CD4-positive, CD25-positive, alpha-beta regulatory T cell (primary cell): ENCODE data around the gene TMEM106B. TPM values are rescaled to one million over a fixed set of nuclear protein-coding genes. Genes with fewer than 3 reads are reported as not detected.
A peak's percentile ranks its signal among the peaks of the same experiment; 100 is the strongest.
"Not testable (repeated sequence)": the region's sequence is repeated elsewhere in the genome, so short reads cannot be mapped to it uniquely, and the experiment has no call there.

ENCODE experiments used
- ATAC-seq, 2 donors: fragments of 150-1000 bp; cut with Tn5 transposase; one replicate each; pipeline ENCODE4 v1.10.0; 2021; ENCODE audit warnings: low read depth in 2 of 2, moderate number of reproducible peaks in 2 of 2, moderate library complexity in 1 of 2
- DNase-seq, 3 donors: peaks; one replicate each; pipeline versions ENCODE4 v3.0.0 to v3.0.0-alpha.2; 2012 to 2022; ENCODE audit warnings: mixed read lengths in 1 of 3
- H3K27ac ChIP-seq: one replicate; pipeline ENCODE4 v1.7.0; 2013; ENCODE audit warnings: mild to moderate bottlenecking, low read length; ENCODE audit not compliant: insufficient read depth, poor library complexity, severe bottlenecking
- H3K27me3 ChIP-seq: one replicate; pipeline ENCODE4 v1.7.0; 2013; ENCODE audit warnings: low read length; ENCODE audit not compliant: control insufficient read depth, insufficient read depth
- H3K36me3 ChIP-seq: one replicate; pipeline ENCODE4 v1.7.0; 2013; ENCODE audit warnings: mild to moderate bottlenecking, low read length, moderate library complexity; ENCODE audit not compliant: control insufficient read depth, insufficient read depth
- H3K4me1 ChIP-seq: 2 replicates; pipeline ENCODE4 v1.7.0; 2013; ENCODE audit warnings: mild to moderate bottlenecking, low read length; ENCODE audit not compliant: insufficient read depth, control insufficient read depth, poor library complexity, severe bottlenecking
- H3K4me3 ChIP-seq: one replicate; pipeline ENCODE4 v1.7.0; 2013; ENCODE audit warnings: low read depth, mild to moderate bottlenecking, low read length, moderate library complexity
- H3K9me3 ChIP-seq, 2 experiments: 1 replicate in 1 of 2; 2 replicates in 1 of 2; pipeline ENCODE4 v1.7.0; 2013; ENCODE audit warnings: low read length in 2 of 2, mild to moderate bottlenecking in 1 of 2, moderate library complexity in 1 of 2; ENCODE audit not compliant: control insufficient read depth in 2 of 2
- H3K27ac Mint-ChIP-seq, 3 donors: one replicate each; pipeline ENCODE4 v1.8.0; 2020 to 2022; ENCODE audit warnings: mild to moderate bottlenecking in 3 of 3, mixed read lengths in 3 of 3, moderate library complexity in 2 of 3
- H3K27me3 Mint-ChIP-seq: one replicate; pipeline ENCODE4 v1.8.0; 2022; ENCODE audit warnings: mild to moderate bottlenecking, mixed read lengths
- H3K36me3 Mint-ChIP-seq: one replicate; pipeline ENCODE4 v1.8.0; 2020; ENCODE audit warnings: mixed read lengths
- H3K4me1 Mint-ChIP-seq, 4 donors: one replicate each; pipeline ENCODE4 v1.8.0; 2020 to 2022; ENCODE audit warnings: mixed read lengths in 4 of 4, mild to moderate bottlenecking in 1 of 4
- H3K4me3 Mint-ChIP-seq, 4 donors: one replicate each; pipeline ENCODE4 v1.8.0; 2020 to 2022; ENCODE audit warnings: mild to moderate bottlenecking in 4 of 4, mixed read lengths in 4 of 4, moderate library complexity in 3 of 4
- H3K9me3 Mint-ChIP-seq, 7 donors: one replicate each; pipeline ENCODE4 v1.8.0; 2020 to 2022; ENCODE audit warnings: mixed read lengths in 7 of 7, mild to moderate bottlenecking in 3 of 7, moderate library complexity in 2 of 7
- polyA plus RNA-seq, 4 donors: library from polyadenylated mRNA; unstranded; fragments of 300-500 nt; fragmentation: Illumina TruSeq; gene quantifications; one replicate each; pipeline ENCODE4 v1.2.3, GENCODE V29; 2021
- total RNA-seq: library from RNA; stranded (reverse); gene quantifications from one replicate; pipeline ENCODE4 v1.2.3, GENCODE V29; 2022

TMEM106B gene
- 19.0 TPM for total RNA-seq
- 10 to 100 TPM; 35.9 to 43.8 (median 36.4) TPM for polyA plus RNA-seq

GRCh38 chr7:12211054-12211710 lies at the start of gene TMEM106B:
TSS of gene TMEM106B (plus strand) at chr7:12211294. CDS start at chr7:12214811, 3,517 bp downstream.
- Mint-ChIP-seq H3K27me3 (peaks cover 36% of the 10 kb centered on the region), H3K27ac (peak within 1 kb of the TSS; percentile 99 to 100 (median 99)), H3K4me1 (peaks cover 25 to 39% (median 35%) of the 10 kb centered on the region in 4 donors), H3K9me3 (no peaks in the 10 kb centered on the region), H3K4me3 (peak within 1 kb of the TSS; percentile 93 to 99 (median 98)), H3K36me3 (peaks cover 8% of the 10 kb centered on the region)
- Histone ChIP-seq H3K27ac (peak within 1 kb of the TSS; percentile 96), H3K4me1 (peaks cover 32% of the 10 kb centered on the region), H3K9me3 (no peaks in the 10 kb centered on the region), H3K27me3 (peaks cover 12% of the 10 kb centered on the region), H3K36me3 (peaks cover 9% of the 10 kb centered on the region), H3K4me3 (peak within 1 kb of the TSS; percentile 96)
- ATAC-seq (peak; percentile 89 to 93), DNase-seq (peak; percentile 95 to 97 (median 95))

- no peak overlapping the region for H3K4me3 Mint-ChIP-seq
- Histone ChIP-seq H3K27me3 (no peaks in the 10 kb centered on the region), H3K36me3 (no peaks in the 10 kb centered on the region), H3K27ac (no peak overlapping the region), H3K4me1 (no peaks in the 10 kb centered on the region), H3K9me3 (no peaks in the 10 kb centered on the region), H3K4me3 (no peak overlapping the region)
- DNase-seq (no peak), ATAC-seq (no peak)
- H3K9me3 Mint-ChIP-seq: peaks cover 0 to 11% (median 3%) of the 10 kb centered on the region in 7 donors
- H3K27ac Mint-ChIP-seq: no peak overlapping the region
- H3K36me3 Mint-ChIP-seq: no peaks in the 10 kb centered on the region
- H3K4me1 Mint-ChIP-seq: no peaks in the 10 kb centered on the region
- H3K27me3 Mint-ChIP-seq: peaks cover under 1% of the 10 kb centered on the region
These were observed 48.5 kb upstream of the TMEM106B start for GRCh38 chr7:12162415-12163113.

DNA sequence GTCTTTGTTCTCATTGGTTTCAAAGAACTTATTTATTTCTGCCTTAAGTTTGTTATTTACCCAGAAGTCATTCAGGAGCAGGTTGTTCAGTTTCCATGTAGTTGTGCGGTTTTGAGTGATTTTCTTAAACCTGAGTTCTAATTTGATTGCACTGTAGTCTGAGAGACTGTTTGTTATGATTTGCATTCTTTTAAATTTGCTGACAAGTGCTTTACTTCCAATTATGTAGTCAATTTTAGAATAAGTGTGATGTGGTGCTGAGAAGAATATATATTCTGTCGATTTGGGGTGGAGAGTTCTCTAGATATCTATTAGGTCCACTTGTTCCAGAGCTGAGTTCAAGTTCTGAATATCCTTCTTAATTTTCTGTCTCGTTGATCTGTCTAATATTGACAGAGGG lies 43.0 kb upstream of the TMEM106B start:
- H3K27ac ChIP-seq, H3K27me3 Mint-ChIP-seq, H3K27me3 ChIP-seq, ATAC-seq, H3K9me3 ChIP-seq, H3K4me3 ChIP-seq, DNase-seq, H3K36me3 Mint-ChIP-seq, H3K36me3 ChIP-seq, H3K4me3 Mint-ChIP-seq, H3K27ac Mint-ChIP-seq: not testable (repeated sequence)
- peaks cover 5 to 31% (median 9%) of the 10 kb centered on the region in 7 donors for H3K9me3 Mint-ChIP-seq
- H3K4me1 ChIP-seq: peaks cover 10% of the 10 kb centered on the region
- H3K4me1 Mint-ChIP-seq: peaks cover 0 to 16% (median 3%) of the 10 kb centered on the region in 4 donors

DNA sequence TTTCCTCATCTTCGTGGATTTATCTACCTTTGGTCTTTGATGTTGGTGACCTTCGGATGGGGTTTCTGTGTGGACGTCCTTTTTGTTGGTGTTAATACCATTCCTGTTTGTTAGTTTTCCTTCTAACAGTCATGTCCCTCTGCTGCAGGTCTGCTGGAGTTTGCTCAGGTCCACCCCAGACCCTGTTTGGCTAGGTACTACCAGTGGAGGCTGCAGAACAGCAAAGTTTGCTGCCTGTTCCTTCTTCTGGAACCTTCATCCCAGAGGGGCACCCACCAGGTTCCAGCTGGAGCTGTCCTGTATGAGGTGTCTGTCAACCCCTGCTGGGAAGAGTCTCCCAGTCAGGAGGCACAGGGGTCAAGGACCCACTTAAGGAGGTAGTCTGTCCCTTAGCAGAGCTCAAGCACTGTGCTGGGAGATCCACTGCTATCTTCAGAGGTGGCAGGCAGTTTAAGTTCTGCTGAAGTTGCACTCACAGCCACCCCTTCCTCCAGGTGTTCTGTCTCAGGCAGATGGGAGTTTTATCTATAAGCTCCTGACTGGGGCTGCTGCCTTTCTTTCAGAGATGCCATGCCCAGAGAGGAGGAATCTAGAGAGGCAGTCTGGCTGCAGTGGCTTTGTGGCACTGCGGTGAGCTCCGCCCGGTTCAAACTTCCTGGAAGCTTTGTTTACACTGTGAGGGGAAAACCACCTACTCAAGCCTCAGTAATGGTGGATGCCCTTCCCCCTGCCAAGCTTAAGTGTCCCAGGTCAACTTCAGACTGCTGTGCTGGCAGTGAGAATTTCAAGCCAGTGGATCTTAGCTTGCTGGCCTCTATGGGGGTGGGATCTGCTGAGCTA lies 40.9 kb upstream of the TMEM106B start:
- Mint-ChIP-seq H3K4me1 (peaks cover 0 to 16% (median 3%) of the 10 kb centered on the region in 4 donors), H3K27ac (peak overlapping the region in 2 of 3 donors; percentile 29 to 74), H3K9me3 (peaks cover 5 to 31% (median 9%) of the 10 kb centered on the region in 7 donors), H3K4me3 (peak overlapping the region in 3 of 4 donors; percentile 4 to 8 (median 6))
- peaks cover 10% of the 10 kb centered on the region for H3K4me1 ChIP-seq
- not testable (repeated sequence) for H3K36me3 ChIP-seq, H3K36me3 Mint-ChIP-seq, H3K27me3 Mint-ChIP-seq, H3K27ac ChIP-seq, H3K4me3 ChIP-seq, H3K27me3 ChIP-seq, H3K9me3 ChIP-seq
- ATAC-seq (peak; percentile 50), DNase-seq (peak in 2 of 3 donors; percentile 3 to 43)

DNA sequence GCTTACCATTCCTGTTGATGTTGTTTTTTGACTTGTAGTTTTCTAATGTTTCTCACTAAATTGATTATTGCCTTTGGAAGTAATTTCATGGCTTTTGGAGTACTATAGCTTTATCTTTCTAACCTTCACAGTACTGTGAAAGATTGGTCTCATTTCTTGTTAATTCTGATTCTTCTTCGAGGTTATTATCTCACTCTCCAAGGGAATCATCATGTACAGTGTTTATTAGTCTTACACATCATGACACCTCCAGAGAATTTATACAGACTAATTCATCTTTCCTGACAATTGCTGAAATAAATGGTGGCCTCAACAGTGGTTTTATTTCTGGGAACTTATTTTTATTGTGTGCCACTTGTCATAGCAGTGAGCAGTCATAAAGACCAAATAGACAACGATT lies 37.4 kb upstream of the TMEM106B start:
- H3K27ac Mint-ChIP-seq: no peak overlapping the region
- no peak overlapping the region for H3K4me3 Mint-ChIP-seq
- no peak for DNase-seq
- H3K27me3 Mint-ChIP-seq: no peaks in the 10 kb centered on the region
- no peak for ATAC-seq
- no peak overlapping the region for H3K4me3 ChIP-seq
- no peaks in the 10 kb centered on the region for H3K36me3 Mint-ChIP-seq
- peaks cover 9% of the 10 kb centered on the region for H3K27me3 ChIP-seq
- no peaks in the 10 kb centered on the region for H3K36me3 ChIP-seq
- H3K9me3 ChIP-seq: no peaks in the 10 kb centered on the region
- H3K4me1 ChIP-seq: peaks cover 10% of the 10 kb centered on the region
- H3K27ac ChIP-seq: no peak overlapping the region
- peaks cover 0 to 16% (median 1%) of the 10 kb centered on the region in 4 donors for H3K4me1 Mint-ChIP-seq
- H3K9me3 Mint-ChIP-seq: peaks cover 0 to 12% (median 5%) of the 10 kb centered on the region in 7 donors

DNA sequence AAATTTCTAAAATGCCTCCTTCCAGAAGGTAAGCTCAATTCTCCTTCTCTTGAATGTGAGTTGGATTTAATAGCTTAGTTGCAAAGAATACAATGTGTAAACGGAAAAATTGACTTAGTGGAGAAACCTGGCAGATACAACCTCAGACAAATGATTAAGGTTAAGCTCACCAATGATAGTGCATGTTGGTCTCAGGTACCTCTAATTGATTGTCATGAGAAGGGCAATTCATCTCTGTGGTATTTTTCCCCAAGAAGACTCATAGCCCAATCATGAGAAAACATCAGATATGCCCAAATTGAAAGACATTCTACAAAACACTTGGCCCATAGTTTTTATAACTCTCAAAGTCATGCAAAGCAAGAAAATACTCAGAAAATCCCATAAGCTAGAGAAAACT lies 36.2 kb upstream of the TMEM106B start:
- Mint-ChIP-seq H3K9me3 (peaks cover 0 to 5% (median 0%) of the 10 kb centered on the region in 7 donors), H3K27ac (no peak overlapping the region)

GRCh38 chr7:12178317-12178716 lies 32.8 kb upstream of the TMEM106B start:
- peaks cover 10% of the 10 kb centered on the region for H3K27me3 ChIP-seq
- Mint-ChIP-seq H3K36me3 (no peaks in the 10 kb centered on the region), H3K9me3 (no peaks in the 10 kb centered on the region), H3K27ac (no peak overlapping the region), H3K27me3 (no peaks in the 10 kb centered on the region), H3K4me1 (no peaks in the 10 kb centered on the region), H3K4me3 (no peak overlapping the region)
- no peak for ATAC-seq
- H3K4me1 ChIP-seq: no peaks in the 10 kb centered on the region
- no peak overlapping the region for H3K4me3 ChIP-seq
- no peaks in the 10 kb centered on the region for H3K36me3 ChIP-seq
- DNase-seq: no peak
- no peaks in the 10 kb centered on the region for H3K9me3 ChIP-seq
- no peak overlapping the region for H3K27ac ChIP-seq

More for the DNA sequence above, 36.2 kb upstream of the TMEM106B start:
- Mint-ChIP-seq H3K36me3 (no peaks in the 10 kb centered on the region), H3K4me1 (peaks cover 0 to 11% (median 0%) of the 10 kb centered on the region in 4 donors), H3K27me3 (no peaks in the 10 kb centered on the region), H3K4me3 (no peak overlapping the region)
- H3K4me1 ChIP-seq: peaks cover 10% of the 10 kb centered on the region
- H3K4me3 ChIP-seq: no peak overlapping the region
- H3K27ac ChIP-seq: no peak overlapping the region
- H3K9me3 ChIP-seq: no peaks in the 10 kb centered on the region
- H3K36me3 ChIP-seq: no peaks in the 10 kb centered on the region
- ATAC-seq (no peak), DNase-seq (no peak)
- peaks cover 10% of the 10 kb centered on the region for H3K27me3 ChIP-seq
